Stimulated activated CD4-positive, alpha-beta T cell treated with anti-CD3 and anti-CD28 coated beads, Interleukin-4, amount 100 ng/mL, for 1 hour (primary cell): ENCODE data around the gene PDE4D.
A peak's percentile ranks its signal among the peaks of the same experiment; 100 is the strongest.

ENCODE experiments used
- DNase-seq: peaks from one replicate; pipeline ENCODE4 v3.0.0-alpha.2; 2020

Gene PDE4D

GRCh38 chr5:59049095-59049494 is 844.4 kb downstream of the PDE4D start:
- no peak for DNase-seq

GRCh38 chr5:59042201-59043055 is 851.1 kb downstream of the PDE4D start:
- DNase-seq, result no peak

GRCh38 chr5:59041355-59041754 is 852.2 kb downstream of the PDE4D start:
- no peak for DNase-seq

GRCh38 chr5:59040804-59041201 is 852.7 kb downstream of the PDE4D start:
- no peak for DNase-seq

GRCh38 chr5:59040024-59040803 is 853.3 kb downstream of the PDE4D start:
- no peak for DNase-seq

- DNase-seq, result peak; percentile 85
These were observed 854.1 kb downstream of the PDE4D start for GRCh38 chr5:59039296-59040023.

- no peak for DNase-seq
These were observed 854.7 kb downstream of the PDE4D start for GRCh38 chr5:59038798-59039295.

GRCh38 chr5:59037941-59038797 is 855.4 kb downstream of the PDE4D start:
- DNase-seq, result no peak

GRCh38 chr5:59037453-59037852 is 856.1 kb downstream of the PDE4D start:
- DNase-seq, result no peak

- no peak for DNase-seq
These were observed 856.5 kb downstream of the PDE4D start for GRCh38 chr5:59037041-59037440.

- peak; percentile 32 for DNase-seq
These were observed 857.1 kb downstream of the PDE4D start for GRCh38 chr5:59036274-59036961.

GRCh38 chr5:59035681-59036080 is 857.8 kb downstream of the PDE4D start:
- DNase-seq, result no peak

GRCh38 chr5:59034498-59035186 is 858.9 kb downstream of the PDE4D start:
- DNase-seq, result no peak

GRCh38 chr5:59027145-59027907 is 866.2 kb downstream of the PDE4D start:
- DNase-seq, result no peak

- no peak for DNase-seq
These were observed 867.8 kb downstream of the PDE4D start for GRCh38 chr5:59025734-59026133.

GRCh38 chr5:59021837-59022514 is 871.5 kb downstream of the PDE4D start:
- no peak for DNase-seq

- no peak for DNase-seq
These were observed 872.2 kb downstream of the PDE4D start for GRCh38 chr5:59021286-59021673.

GRCh38 chr5:59020611-59021285 is 872.8 kb downstream of the PDE4D start:
- no peak for DNase-seq

GRCh38 chr5:59019078-59019477 is 874.4 kb downstream of the PDE4D start:
- DNase-seq, result no peak
